Hematopoietic multipotent progenitor cell treated with erythropoietin and hydrocortisone succinate and interleukin-3 and kit ligand, for 8 days (in vitro differentiated cells): ENCODE results near the gene SAMD4A.
"Not testable (repeated sequence)": the region's sequence is repeated elsewhere in the genome, so short reads cannot be mapped to it uniquely, and the experiment has no call there.

Source experiments
- DNase-seq: peaks from one replicate; pipeline ENCODE4 v3.0.0-alpha.2; 2015

SAMD4A gene

GRCh38 chr14:54786838-54787237 is 219.9 kb downstream of the SAMD4A start:
- DNase-seq, result no peak

DNA sequence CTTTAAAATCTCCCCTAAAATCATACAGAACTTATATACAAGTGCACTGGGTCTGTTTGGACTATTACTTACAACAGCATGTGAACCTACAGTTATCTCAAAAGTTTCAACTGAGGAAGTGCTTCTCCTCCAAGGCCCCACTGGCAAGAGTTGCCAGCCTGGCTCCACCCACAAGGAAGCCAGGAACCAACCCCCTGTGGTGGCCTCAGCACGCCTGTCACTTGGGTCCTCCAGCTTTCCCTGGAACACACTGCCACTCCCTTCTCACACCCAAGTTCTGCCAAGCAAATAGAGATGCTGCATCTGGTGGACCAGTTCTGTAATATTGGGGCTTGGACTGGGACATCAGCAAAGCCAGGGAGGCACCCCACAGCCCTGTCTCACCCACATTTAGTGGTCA is 220.3 kb downstream of the SAMD4A start:
- peak; percentile 13 for DNase-seq

DNA sequence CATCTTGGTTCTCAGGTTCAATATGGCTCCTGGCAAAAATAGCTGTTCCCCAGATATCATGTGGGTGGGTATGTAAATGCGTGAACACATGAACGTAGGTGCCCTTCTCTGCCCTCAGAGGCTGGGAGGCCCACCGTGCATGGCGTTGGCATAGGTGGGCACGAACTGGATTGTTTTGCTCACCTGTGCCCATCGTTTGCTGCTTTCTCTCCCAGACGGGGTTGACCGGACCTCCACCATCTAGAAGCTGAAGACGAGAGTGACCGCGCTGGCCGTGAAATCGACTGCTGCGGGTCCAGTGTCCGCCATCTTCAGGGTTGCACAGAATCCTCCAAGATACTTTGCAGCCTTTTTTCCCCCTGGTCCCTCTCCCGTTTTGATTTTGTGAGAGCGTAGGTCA is 221.8 kb downstream of the SAMD4A start:
- DNase-seq, result no peak

- DNase-seq, result no peak
These were observed 222.2 kb downstream of the SAMD4A start for GRCh38 chr14:54789166-54789565.

GRCh38 chr14:54789781-54790480 is 223.0 kb downstream of the SAMD4A start:
- DNase-seq, result no peak

- no peak for DNase-seq
These were observed 224.1 kb downstream of the SAMD4A start for GRCh38 chr14:54791001-54791400.

DNA sequence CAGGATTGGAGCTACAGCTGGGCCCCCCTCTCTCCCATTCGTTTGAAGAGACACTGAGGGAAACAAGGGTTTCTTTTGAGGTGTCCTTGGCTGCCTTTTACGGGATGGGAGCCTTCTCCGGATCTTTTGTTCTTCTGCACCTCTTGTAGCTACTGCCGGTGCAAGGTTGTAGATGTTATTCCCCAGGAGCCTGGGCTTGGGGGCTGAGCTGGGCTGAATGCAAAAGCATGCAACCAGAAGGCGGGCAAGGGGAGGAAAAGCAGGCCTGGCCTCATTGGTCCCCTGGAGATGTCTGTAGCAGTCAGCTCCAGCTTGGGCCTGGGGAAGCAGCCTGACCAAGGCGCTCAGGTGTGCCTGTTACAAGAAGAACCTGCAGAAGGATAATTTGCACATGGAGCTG is 225.4 kb downstream of the SAMD4A start:
- DNase-seq, result no peak

GRCh38 chr14:54794159-54794558 is 227.2 kb downstream of the SAMD4A start:
- no peak for DNase-seq

DNA sequence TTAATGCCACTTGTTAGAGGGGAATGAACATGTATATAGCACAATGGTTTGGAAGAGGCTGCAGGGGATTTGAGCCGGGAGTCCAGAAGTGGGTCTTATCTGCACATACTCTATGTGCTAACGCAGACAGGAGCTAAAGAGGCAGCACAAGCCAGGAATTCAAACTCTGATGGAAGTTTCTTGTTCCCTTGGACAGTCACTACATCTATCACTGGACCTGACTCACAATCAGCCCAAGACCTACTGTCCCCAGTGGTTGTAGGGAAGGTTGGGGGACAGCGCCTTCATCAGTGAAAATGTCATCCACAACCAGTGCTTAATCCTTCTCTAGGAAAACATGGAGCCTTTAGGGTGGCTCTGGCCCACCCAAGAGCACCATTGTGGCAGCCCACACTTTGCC is 227.9 kb downstream of the SAMD4A start:
- DNase-seq, result no peak

DNA sequence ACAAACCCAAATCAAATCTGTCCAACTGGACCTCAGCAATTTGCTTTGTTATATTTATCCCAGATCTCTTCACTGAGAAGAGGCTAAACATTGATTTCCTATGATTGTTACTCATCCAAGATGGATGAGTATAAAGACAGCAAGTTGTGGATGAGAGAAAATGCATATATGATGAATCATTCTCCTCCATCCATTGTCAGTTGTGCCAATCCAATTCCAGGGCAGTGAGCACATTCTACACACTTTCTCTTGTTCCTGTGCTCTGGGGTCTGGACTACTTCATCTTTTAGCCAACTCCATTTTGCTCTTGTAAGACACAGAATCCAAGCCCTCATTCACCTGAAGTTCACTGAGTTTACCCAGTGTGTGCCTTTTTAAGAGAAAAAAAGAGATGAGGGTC is 230.0 kb downstream of the SAMD4A start:
- no peak for DNase-seq

DNA sequence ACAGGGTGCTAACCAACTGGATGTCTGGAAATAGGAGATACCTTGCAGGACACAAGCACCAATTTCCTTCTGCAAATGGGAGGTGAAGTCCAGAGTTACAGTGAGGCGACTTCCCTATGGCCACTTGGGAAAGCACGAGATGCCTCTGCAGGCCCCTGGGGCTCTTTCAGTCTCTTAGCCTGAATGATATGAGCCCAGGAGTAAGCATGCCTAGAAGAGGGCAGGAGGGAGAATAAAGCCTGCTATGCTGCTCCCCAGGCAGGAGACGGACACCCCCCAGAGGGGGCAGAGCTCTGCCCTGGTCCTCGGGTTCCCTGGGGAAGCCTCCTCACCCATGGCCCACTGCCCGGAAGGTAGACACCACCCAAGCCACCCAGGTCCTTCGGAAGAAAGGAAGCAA is 230.6 kb downstream of the SAMD4A start:
- DNase-seq, result no peak

DNA sequence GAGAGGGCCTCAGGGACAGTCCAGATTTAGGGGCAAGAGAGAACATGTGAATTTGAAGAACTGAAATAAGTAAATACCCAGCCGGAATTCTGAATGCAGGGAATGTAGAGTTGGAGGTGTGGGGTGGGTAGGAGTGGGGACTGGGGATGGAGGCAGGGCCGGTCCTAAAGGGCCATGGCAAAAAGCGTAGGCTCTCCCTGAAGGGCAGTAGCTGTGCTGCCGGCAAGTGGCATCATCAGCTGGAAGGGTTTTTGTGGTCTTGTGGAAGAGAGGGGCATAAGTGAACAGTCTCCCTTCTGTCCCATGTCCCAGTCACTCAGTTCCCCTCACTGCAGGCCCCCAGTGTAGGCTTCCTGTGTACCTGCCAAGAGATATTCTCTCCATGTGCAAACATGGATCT is 231.1 kb downstream of the SAMD4A start:
- DNase-seq, result no peak

- no peak for DNase-seq
These were observed 231.7 kb downstream of the SAMD4A start for GRCh38 chr14:54798465-54799124.

DNA sequence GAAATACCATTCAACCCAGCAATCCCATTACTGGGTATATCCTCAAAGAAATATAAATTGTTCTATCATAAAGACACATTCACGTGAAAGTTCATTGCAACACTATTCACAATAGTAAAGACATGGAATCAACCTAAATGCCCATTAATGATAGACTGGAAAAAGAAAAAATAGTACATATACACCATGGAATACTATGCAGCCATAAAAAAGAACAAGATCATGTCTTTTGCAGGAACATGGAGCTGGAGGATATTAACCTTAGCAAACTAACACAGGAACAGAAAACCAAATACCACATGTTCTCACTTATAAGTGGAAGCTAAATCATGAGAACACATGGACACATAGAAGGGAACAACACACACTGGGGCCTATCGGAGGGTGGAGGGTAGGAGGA is 234.6 kb downstream of the SAMD4A start:
- DNase-seq, result not testable (repeated sequence)

DNA sequence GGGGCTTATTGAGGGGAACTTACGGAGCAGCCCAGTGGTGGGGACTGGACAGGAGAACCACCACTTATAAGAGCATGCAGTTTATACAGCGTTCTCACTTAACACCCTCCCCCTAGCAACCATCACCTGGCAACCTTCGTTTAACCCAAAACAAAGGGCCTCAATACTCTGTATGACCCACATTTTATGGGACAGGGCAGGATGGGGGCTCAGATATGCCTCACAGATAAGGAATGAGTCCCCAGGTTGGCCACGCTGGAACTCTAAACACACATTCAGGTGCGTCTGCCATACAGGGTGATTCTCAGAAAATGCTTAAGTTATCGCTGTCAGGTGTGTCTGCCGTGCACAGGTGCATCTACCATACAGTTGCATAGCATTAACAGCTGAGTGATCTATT is 236.5 kb downstream of the SAMD4A start:
- DNase-seq, result no peak

- no peak for DNase-seq
These were observed 237.1 kb downstream of the SAMD4A start for GRCh38 chr14:54803926-54804537.

- no peak for DNase-seq
These were observed 237.7 kb downstream of the SAMD4A start for GRCh38 chr14:54804538-54805041.

DNA sequence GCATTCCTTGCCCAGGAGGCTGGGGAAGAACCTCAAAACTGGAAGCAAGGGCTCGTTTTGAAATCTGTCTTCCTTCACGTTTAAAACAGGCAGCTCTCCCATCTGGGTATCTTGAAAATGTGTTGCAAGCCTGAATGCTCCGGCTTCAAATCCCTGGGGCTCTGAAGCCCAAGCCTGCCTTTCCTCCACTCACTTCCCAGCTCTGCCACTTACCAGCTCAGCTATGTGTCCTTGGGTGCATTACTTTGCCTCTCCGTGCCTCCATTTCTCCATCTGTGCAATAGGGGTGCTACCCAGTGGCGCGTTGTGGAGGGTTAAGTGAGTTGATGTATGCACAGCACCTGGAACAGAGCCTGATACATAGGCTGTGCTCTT is 238.1 kb downstream of the SAMD4A start:
- no peak for DNase-seq

DNA sequence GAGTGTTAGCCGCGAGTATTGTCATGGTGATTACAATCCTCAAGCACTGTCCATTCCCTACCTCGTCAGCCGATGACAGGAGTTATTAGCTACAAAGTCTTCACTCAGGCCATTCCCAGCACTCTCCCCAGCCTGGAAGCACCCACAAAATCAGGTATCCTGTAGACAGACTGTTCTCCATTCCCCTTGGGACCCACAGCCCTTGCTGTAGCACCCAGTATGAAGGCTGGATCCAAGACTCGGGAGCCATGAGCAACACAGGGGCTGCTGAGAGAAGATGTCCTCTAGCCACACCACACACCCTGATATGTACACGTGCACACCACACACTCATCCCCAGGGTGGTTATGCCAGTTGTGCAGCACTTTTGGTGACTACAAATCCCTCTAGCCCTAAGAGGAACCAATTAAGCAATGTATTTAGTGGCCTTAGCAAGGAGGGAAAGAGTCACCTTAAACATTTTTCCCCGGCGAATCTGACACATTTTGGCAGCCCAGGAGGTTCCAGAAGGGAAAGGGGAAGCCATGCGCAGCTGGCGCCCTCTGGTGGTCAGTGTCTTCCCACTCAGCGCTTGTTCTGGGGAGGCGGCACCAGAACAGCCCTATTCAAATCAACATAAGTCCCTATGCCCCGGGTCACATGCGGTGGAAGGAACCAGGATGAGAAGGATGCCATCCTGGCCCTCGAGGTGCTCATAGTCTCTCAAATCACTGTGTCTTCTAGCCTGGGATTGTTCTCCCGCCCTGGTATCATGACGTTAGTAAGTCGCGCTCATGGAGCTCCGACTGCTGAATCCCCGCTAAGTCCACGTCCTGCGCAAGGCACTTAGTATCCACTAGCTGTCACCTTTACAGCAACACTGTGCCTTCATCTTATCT is 238.8 kb downstream of the SAMD4A start:
- peak; percentile 77 for DNase-seq

GRCh38 chr14:54806616-54807015 is 239.7 kb downstream of the SAMD4A start:
- no peak for DNase-seq

DNA sequence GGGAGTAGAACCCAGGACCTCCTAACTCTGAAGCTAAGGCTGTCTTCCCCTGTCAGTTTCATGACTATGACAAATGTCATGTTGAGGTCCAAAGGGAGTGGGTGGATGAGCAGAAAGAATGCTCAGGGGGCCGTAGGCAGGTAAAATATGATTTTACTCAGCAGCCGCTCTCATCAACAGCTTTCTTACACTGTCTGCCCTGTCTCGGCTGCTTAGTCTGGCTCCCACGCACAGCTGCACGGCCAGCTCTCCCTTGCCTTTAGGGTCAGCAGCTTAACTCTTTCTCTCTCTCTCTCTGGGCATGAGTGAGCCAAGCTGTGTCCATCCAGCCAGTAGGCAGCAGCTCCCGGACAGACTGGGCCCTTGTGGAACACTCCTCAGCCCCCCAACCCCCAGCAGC is 240.5 kb downstream of the SAMD4A start:
- no peak for DNase-seq

DNA sequence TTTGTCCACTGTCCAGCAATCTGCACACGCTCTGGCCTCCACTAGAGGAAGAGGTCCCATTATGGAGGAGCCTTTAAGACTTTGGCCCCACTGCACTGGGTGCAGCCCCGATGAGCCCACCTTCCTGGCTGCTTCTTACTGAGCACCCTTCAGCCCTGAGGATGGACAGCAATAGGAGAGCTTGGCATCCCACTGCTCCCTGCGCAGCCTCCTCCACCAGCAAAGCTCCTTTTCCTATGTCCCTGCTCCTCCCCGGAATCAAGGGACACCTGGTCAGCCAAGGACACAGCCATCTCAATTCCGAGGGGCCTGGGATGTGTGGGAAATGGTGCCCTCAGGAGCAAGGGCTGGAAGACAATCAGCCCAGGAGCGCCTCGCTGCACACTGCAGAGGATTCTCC is 241.0 kb downstream of the SAMD4A start:
- DNase-seq, result no peak
